PFSK-1 (cell line): ENCODE measurements around the gene CRNN.

Source experiments
- FOXP2 ChIP-seq: optimal IDR thresholded peaks from 2 replicates; pipeline ENCODE3; 2011; ENCODE audit warnings: borderline replicate concordance, control low read depth, inconsistent platforms; ENCODE audit not compliant: insufficient read depth; ENCODE audit errors: extremely low read length, extremely low read depth
- POLR2AphosphoS5 ChIP-seq: IDR thresholded peaks from 2 replicates; pipeline ENCODE4 v1.6.1; 2012; ENCODE audit warnings: low read depth, mild to moderate bottlenecking, control low read depth, low read length, moderate library complexity
- SIN3A ChIP-seq: IDR thresholded peaks from 2 replicates; pipeline ENCODE4 v1.6.1; 2012; ENCODE audit warnings: mild to moderate bottlenecking, low read length, moderate library complexity, borderline replicate concordance; ENCODE audit not compliant: insufficient read depth
- TAF1 ChIP-seq: IDR thresholded peaks from 2 replicates; pipeline ENCODE4 v1.6.1; 2012; ENCODE audit warnings: low read length, control low read depth, borderline replicate concordance; ENCODE audit not compliant: insufficient read depth
- TF ChIP-seq, protein P1 (sequence below), 2 experiments: IDR thresholded peaks; 2 replicates each; pipeline versions ENCODE4 v1.6.1 to v1.8.0; 2011 to 2012; ENCODE audit warnings: low read depth in 2 of 2, low read length in 2 of 2, control low read depth in 1 of 2, inconsistent platforms in 1 of 2, mild to moderate bottlenecking in 1 of 2, moderate library complexity in 1 of 2; ENCODE audit not compliant: insufficient read depth in 1 of 2

The CRNN gene

DNA sequence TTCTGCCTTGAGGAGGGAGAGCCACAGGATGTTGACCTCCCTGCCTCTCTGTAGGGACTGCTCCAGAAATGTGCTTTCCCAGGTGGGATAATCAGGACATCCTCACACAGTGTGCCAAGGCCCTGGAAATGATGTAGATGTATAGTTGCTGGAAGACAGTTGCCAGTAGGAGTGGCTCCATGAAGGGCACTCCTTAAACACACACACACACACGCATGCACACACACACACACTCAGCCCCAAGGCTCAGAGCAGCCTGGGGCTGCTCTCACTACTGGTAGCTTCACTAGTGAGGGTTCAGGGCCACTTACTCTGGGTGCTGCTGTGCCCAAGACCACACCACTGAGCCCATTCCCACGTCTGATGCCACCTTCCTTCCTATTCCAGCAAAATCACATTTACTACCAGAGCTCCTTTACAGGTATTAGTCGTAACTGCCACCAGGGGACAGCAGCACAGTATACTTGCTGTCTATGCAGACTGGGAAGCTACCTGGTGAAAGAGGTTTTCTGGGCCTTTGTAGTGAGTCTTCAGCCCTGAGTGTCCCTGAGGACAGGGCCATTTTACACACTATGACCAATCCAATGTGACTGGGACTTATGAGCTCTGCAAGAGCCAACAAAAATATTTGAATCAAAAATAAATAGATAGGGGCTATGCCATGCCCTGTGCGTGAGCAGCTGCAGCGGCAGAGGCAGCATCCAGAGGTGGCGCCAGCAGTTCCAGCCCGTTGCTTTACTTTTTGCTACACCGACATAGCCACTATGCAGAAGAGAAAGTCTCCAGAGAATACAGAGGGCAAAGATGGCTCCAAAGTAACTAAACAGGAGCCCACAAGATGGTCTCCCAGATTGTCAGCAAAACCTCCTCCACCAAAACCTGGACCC is 15.0 kb downstream of the CRNN start:
- TF ChIP-seq TAF1 (no peak), POLR2AphosphoS5 (no peak), SIN3A (no peak), FOXP2 (no peak)
- TF ChIP-seq, protein P1, sequence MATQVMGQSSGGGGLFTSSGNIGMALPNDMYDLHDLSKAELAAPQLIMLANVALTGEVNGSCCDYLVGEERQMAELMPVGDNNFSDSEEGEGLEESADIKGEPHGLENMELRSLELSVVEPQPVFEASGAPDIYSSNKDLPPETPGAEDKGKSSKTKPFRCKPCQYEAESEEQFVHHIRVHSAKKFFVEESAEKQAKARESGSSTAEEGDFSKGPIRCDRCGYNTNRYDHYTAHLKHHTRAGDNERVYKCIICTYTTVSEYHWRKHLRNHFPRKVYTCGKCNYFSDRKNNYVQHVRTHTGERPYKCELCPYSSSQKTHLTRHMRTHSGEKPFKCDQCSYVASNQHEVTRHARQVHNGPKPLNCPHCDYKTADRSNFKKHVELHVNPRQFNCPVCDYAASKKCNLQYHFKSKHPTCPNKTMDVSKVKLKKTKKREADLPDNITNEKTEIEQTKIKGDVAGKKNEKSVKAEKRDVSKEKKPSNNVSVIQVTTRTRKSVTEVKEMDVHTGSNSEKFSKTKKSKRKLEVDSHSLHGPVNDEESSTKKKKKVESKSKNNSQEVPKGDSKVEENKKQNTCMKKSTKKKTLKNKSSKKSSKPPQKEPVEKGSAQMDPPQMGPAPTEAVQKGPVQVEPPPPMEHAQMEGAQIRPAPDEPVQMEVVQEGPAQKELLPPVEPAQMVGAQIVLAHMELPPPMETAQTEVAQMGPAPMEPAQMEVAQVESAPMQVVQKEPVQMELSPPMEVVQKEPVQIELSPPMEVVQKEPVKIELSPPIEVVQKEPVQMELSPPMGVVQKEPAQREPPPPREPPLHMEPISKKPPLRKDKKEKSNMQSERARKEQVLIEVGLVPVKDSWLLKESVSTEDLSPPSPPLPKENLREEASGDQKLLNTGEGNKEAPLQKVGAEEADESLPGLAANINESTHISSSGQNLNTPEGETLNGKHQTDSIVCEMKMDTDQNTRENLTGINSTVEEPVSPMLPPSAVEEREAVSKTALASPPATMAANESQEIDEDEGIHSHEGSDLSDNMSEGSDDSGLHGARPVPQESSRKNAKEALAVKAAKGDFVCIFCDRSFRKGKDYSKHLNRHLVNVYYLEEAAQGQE (IDR thresholded peaks at IDR 0.05; ENCODE audit: insufficient read depth in 1 of 2, low read depth in 2 of 2, low read length in 2 of 2), result no peak

DNA sequence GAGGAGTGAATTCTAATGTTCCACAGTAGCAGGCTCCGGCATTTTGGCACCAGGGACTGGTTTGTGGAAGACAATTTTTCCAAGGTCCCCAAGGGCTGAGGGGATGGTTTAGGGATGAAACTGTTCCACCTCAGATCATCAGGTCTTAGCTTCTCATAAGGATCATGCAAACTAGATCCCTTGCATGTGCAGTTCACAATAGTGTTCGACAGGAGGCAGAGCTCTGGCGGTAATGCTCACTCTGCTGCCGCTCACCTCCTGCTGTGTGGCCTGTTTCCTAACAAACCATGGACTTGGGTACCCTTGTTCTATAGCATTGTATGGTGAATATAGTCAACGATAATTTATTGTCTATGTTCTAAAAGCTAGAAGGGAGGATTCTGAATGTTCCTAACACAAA is 16.6 kb downstream of the CRNN start:
- TF ChIP-seq SIN3A (no peak), FOXP2 (no peak), TAF1 (no peak), POLR2AphosphoS5 (no peak)
- TF ChIP-seq, protein P1 (IDR thresholded peaks at IDR 0.05; ENCODE audit: insufficient read depth in 1 of 2, low read depth in 2 of 2, low read length in 2 of 2), result no peak

DNA sequence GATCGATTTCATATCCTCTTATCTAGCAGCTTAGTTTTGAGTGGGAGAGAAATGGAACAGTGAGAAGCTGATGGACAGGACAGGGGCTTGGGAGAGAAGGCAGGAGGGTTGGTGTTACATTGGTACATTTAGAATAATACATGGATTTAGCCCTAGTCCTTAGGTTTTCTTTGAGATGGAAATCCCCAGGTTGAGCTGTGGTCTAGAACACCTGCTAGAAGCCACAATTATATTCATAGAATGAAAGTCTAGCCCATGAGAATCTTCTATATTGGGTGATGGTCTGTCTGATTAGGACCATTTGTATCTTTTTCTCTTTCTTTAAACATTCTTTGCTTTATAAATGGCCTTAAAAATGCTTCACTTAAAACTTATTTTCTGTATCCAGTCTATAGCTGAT is 19.9 kb downstream of the CRNN start:
- TF ChIP-seq TAF1 (no peak), SIN3A (no peak), FOXP2 (no peak), POLR2AphosphoS5 (no peak)
- TF ChIP-seq, protein P1 (IDR thresholded peaks at IDR 0.05; ENCODE audit: insufficient read depth in 1 of 2, low read depth in 2 of 2, low read length in 2 of 2), result no peak

DNA sequence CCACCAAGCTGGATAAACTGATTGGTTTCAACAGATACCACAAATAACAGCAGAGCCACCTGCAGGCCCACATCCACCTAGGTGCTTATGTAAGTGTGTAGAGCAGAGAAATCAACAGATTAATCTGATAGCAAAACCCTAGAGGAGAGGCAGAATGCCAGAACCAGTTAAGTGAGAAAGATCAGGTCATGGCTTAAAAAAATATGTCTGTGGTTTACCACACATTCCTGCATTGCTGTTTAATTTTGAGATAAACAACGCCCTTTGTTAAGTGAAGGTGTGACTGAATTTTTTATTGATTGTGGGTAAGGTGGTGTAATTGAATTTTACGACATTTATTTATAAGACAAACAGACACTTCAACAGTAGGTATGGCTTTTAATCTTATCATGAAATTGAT is 21.2 kb downstream of the CRNN start:
- TF ChIP-seq TAF1 (no peak), POLR2AphosphoS5 (no peak), FOXP2 (no peak), SIN3A (no peak)
- TF ChIP-seq, protein P1 (IDR thresholded peaks at IDR 0.05; ENCODE audit: insufficient read depth in 1 of 2, low read depth in 2 of 2, low read length in 2 of 2), result no peak
